Epithelial cell of esophagus (primary cell): ENCODE measurements around the gene BOLA3.

Experiments
- DNase-seq: peaks from one replicate; pipeline ENCODE4 v3.0.0; 2010; ENCODE audit warnings: low read depth
- H3K4me3 ChIP-seq: 2 replicates; pipeline ENCODE4 v1.5.1; 2011; ENCODE audit warnings: mild to moderate bottlenecking, low read length, control low read depth
- TF ChIP-seq, protein P1 (sequence below): IDR thresholded peaks from 2 replicates; pipeline ENCODE4 v1.5.1; 2011; ENCODE audit warnings: low read depth, mild to moderate bottlenecking, low read length, control low read depth, inconsistent platforms; ENCODE audit not compliant: insufficient read depth; ENCODE audit errors: missing control alignments

The BOLA3 gene

DNA sequence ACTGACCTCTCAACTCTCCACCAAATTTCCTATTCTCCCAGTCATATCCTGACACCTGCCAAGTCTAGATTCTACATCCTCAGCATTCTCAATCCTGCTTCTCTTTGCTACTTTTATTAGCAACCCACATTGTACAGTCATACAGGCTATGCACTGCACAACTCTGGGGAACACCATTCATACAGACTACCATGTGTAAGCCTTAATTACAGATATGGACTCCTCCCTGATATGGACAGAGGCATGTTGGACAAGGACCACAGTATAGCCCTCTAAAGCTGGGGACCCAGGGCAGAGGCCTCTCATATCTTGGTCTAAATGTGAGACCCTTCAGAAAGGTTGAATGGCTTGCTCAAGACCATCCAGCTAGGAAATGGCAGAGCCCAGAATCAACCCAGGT, 36.3 kb downstream of the BOLA3 start:
- DNase-seq = no peak
- TF ChIP-seq, protein P1, sequence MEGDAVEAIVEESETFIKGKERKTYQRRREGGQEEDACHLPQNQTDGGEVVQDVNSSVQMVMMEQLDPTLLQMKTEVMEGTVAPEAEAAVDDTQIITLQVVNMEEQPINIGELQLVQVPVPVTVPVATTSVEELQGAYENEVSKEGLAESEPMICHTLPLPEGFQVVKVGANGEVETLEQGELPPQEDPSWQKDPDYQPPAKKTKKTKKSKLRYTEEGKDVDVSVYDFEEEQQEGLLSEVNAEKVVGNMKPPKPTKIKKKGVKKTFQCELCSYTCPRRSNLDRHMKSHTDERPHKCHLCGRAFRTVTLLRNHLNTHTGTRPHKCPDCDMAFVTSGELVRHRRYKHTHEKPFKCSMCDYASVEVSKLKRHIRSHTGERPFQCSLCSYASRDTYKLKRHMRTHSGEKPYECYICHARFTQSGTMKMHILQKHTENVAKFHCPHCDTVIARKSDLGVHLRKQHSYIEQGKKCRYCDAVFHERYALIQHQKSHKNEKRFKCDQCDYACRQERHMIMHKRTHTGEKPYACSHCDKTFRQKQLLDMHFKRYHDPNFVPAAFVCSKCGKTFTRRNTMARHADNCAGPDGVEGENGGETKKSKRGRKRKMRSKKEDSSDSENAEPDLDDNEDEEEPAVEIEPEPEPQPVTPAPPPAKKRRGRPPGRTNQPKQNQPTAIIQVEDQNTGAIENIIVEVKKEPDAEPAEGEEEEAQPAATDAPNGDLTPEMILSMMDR = no peak
- H3K4me3 ChIP-seq = no peak overlapping the region

DNA sequence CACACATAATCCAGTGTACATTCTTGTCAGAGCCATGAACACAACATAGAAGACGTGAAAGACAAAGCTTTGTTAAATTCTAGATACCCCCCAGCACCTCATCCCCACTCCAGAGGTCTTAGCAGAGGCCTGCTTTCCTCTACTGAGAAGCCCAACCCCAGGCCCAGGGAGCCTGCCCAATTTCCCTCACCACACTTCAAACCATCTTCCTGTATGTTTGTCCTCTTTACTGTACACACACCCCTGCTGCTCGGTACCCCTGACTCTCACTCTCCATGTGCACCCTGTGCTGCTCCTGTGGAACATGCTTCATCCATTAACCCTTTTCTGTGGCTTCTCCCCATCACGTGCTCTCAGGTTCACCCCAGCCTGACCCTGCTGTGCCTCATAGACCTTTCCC, 37.2 kb downstream of the BOLA3 start:
- no peak overlapping the region for H3K4me3 ChIP-seq
- no peak for DNase-seq
- TF ChIP-seq, protein P1 = no peak

DNA sequence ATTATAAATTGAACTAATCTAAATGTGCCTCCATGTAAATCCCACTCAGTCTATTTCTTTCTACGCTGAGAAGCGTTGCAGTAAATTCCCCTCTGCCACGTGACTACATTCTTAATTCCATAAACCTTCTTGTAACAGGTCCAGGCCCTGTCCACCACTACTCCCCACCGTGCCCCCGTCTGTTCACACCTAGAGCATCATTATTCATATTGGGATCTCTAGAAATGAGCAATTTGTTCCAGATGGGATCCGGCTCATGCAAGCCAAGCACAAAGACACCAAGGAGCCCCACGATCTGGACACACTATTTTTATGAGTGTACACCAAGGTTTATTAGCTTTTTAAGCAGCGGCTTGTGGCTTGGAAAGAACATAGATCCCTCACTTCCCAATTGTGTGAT, 38.2 kb downstream of the BOLA3 start:
- TF ChIP-seq, protein P1 = no peak
- no peak for DNase-seq
- no peak overlapping the region for H3K4me3 ChIP-seq

DNA sequence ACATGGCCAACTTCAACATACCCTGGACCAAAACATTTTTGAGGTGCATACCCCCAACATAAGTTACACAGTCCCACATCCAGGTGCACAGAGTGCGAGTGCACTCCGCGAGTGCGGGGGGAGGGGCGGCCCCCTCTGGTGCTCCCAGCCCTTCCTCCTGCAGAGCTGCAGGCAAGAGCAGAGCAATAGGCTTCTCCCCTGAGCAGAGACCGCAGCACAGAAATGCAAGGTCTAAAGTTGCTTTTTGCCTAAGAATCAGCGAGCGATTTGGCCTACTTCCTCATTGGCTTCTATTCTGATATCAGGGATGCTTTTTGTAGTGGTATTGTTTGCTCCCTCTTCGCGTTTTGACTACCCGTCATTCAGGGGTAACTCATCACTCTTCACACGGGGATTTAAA, 40.6 kb downstream of the BOLA3 start:
- DNase-seq = no peak
- TF ChIP-seq, protein P1 = no peak
- H3K4me3 ChIP-seq = no peak overlapping the region

DNA sequence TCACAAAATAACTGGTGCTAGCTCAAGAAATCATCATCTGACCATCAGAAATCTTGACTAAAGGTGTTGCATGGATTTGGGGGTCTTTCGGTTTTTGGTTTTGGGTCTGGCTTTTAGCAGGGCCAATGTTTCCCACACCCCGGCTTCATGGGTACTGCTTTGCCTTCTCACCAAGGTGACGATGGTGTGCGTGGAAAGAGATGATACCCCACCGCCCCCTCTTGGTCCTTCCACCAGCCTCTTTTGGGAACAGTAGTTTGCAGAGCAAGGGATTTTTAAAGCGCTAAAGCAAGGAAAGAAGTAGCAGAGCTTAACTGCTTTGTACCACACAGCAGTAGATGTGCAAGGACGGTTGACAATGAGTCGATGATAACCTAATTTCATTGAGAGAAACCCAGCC, 42.3 kb downstream of the BOLA3 start:
- no peak overlapping the region for H3K4me3 ChIP-seq
- no peak for DNase-seq
- TF ChIP-seq, protein P1 = no peak

DNA sequence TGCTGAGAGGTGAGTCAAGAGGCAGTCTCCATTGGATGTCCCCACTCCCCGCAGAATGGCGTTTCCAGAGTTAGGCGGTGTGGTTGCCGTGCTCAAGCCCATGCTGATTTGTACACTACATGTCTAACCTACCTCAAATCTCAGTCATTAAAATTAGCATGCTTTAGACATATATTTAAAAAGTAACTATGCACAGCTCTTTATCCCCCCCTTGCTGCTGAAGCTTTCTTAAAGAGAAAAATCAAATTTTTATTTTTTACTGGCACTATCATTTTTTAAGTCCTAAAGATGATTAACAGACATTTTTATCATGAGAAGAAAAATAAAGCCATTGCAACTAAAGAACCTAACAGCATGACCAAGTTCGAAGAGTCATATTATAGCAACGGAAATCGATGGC, 42.9 kb downstream of the BOLA3 start:
- TF ChIP-seq, protein P1 = no peak
- DNase-seq = no peak
- H3K4me3 ChIP-seq = no peak overlapping the region

DNA sequence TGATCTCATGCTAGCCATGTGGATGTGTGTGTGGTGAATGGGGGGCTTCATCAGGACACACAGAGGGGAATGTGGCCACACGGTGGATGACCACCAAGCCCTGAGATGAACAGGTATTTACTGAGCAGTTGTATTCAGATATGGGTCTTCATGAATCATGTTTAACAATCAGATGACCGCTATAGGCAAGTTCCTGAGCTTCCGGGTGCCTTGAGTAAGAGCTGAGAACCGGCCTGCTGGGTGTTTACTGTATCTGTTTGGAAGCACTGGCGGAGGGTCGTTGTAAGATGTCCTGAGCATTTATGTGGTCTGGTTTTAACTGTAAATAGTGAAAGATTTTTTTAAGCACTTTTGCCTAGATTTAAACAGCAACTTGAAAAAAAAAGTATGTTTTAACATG, 43.9 kb downstream of the BOLA3 start:
- no peak overlapping the region for H3K4me3 ChIP-seq
- TF ChIP-seq, protein P1 = no peak
- no peak for DNase-seq
